SK-MEL-5 (cell line): Measurements from ENCODE around the gene C1orf94. TPM values are rescaled to one million over a fixed set of nuclear protein-coding genes. Genes with fewer than 3 reads are reported as not detected.

Experiments
- total RNA-seq: library from RNA; depleted of rRNA; stranded (reverse); fragments of >200 nt; shearing (Covaris generic); gene quantifications from 2 replicates; pipeline ENCODE4 v1.2.3, GENCODE V29; 2014; rRNA removed

The C1orf94 gene
- total RNA-seq, 1 experiment from 2014 or later: not detected

Other genes starting within 250 kb of the C1orf94 start
- gene CSMD2, start 11.7 kb upstream of the C1orf94 start, total RNA-seq: 0.03 TPM in 1 of 2 replicates, not detected in the other